ENCODE measurements around the gene C2CD3. TPM values are rescaled to one million over a fixed set of nuclear protein-coding genes. Genes with fewer than 3 reads are reported as not detected.

C2CD3 gene
- total and polyA plus RNA-seq, 2 of the 4 experiments (the other 2 are of a cell fraction), result 11.1 to 19.2 TPM

- ChIA-PET CTCF (no interaction called here), POLR2A (ENCODE audit: unreplicated experiment) (no interaction called here)
- Histone ChIP-seq H4K5ac (ENCODE audit: low read depth, low read length) (no peak overlapping the region), H4K20me1 (ENCODE audit: insufficient read depth, low read length) (peaks cover 3% of the 10 kb centered on the region; the same call in 1 of the 2 replicates), H3K79me1 (ENCODE audit: low read depth in 1 of 2, low read length in 2 of 2) (peaks cover 0 to 12% of the 10 kb centered on the region in 2 experiments; a peak in 2 of 4 replicates), H3K27ac (ENCODE audit: insufficient read depth, low read length) (no peak overlapping the region), H2BK20ac (ENCODE audit: low read depth, low read length) (no peak overlapping the region), H4K8ac (ENCODE audit: low read depth in 2 of 2, low read length in 2 of 2) (no peak overlapping the region), H2BK15ac (ENCODE audit: low read depth, low read length) (no peak overlapping the region), H3K9ac (ENCODE audit: low read depth, low read length) (no peak overlapping the region), H4K91ac (ENCODE audit: insufficient read depth, low read depth, low read length) (no peak overlapping the region), H3K18ac (ENCODE audit: low read depth, low read length) (no peak overlapping the region), H3K36me3 (ENCODE audit: control insufficient read depth, insufficient read depth, low read length) (peaks cover 2% of the 10 kb centered on the region; the same call in 1 of the 2 replicates), H2BK120ac (ENCODE audit: low read depth, low read length) (no peak overlapping the region), H2AK9ac (replicated peaks; ENCODE audit: low read depth, low read length, poor library complexity) (no peak overlapping the region), H2BK5ac (ENCODE audit: low read depth, low read length, poor library complexity, severe bottlenecking) (no peak overlapping the region), H2AFZ (replicated peaks; ENCODE audit: low read length, poor library complexity) (no peak overlapping the region), H3K56ac (ENCODE audit: extremely low read depth, insufficient read depth, low read length) (no peak overlapping the region), H3K27me3 (ENCODE audit: control insufficient read depth, insufficient read depth, low read length) (no peaks in the 10 kb centered on the region), H3K4me1 (ENCODE audit: control insufficient read depth, insufficient read depth, low read length) (peaks cover 26% of the 10 kb centered on the region), H3K14ac (replicated peaks; ENCODE audit: low read depth, low read length) (no peak overlapping the region), H3K9me3 (ENCODE audit: control insufficient read depth, insufficient read depth, low read length) (no peaks in the 10 kb centered on the region), H3K23ac (ENCODE audit: low read depth, low read length) (no peak overlapping the region), H3K9me1 (ENCODE audit: insufficient read depth, low read length) (peaks cover 17% of the 10 kb centered on the region), H3K4me2 (ENCODE audit: low read depth, low read length) (no peak overlapping the region), H3K4ac (ENCODE audit: low read depth, low read length) (no peak overlapping the region), H3K4me3 (ENCODE audit: insufficient read depth, low read depth, low read length) (no peak overlapping the region), H2AK5ac (ENCODE audit: low read depth, low read length) (no peak overlapping the region)
- TF ChIP-seq CHD1 (IDR thresholded peaks at IDR 0.05; ENCODE audit: low read depth, low read length) (no peak), MXI1 (IDR thresholded peaks at IDR 0.05; ENCODE audit: borderline replicate concordance, low read depth, low read length) (no peak), RAD21 (IDR thresholded peaks at IDR 0.05; ENCODE audit: low read length) (no peak), NFE2L2 (IDR thresholded peaks at IDR 0.05; ENCODE audit: low read depth, low read length) (no peak), MAFK (IDR thresholded peaks at IDR 0.05; ENCODE audit: low read depth, low read length) (no peak), MAZ (IDR thresholded peaks at IDR 0.05; ENCODE audit: borderline replicate concordance, low read depth, low read length) (no peak), CTCF (conservative IDR thresholded peaks at IDR 0.05; ENCODE audit: low read depth, low read length) (no peak), RCOR1 (IDR thresholded peaks at IDR 0.05; ENCODE audit: insufficient replicate concordance, low read length) (no peak), RFX5 (IDR thresholded peaks at IDR 0.05; ENCODE audit: low read depth, low read length) (no peak), FOS (IDR thresholded peaks at IDR 0.05; ENCODE audit: low read depth, low read length) (no peak), CEBPB (IDR thresholded peaks at IDR 0.05; ENCODE audit: low read depth, low read length) (no peak), USF2 (IDR thresholded peaks at IDR 0.05; ENCODE audit: low read depth, low read length) (no peak), POLR2A (IDR thresholded peaks at IDR 0.05; ENCODE audit: low read depth, low read length) (no peak), SMC3 (IDR thresholded peaks at IDR 0.05; ENCODE audit: low read depth, low read length) (no peak), ELK1 (IDR thresholded peaks at IDR 0.05; ENCODE audit: borderline replicate concordance, low read depth, low read length) (no peak), BHLHE40 (IDR thresholded peaks at IDR 0.05; ENCODE audit: low read depth, low read length) (no peak)
- 93% methylated on average over 6 of the region's 6 CpGs; no CpG with 5 or more reads in 1 of the 2 experiments for WGBS, 2 experiments (ENCODE audit: extremely low coverage in 2 of 2, insufficient read length in 1 of 2)
- dilution Hi-C loops (cut with HindIII; ENCODE audit: low sequenced_read_pairs, unreplicated experiment) (no loop called here), in situ Hi-C loops (cut with MboI; ENCODE audit: low sequenced_read_pairs) (no loop called here), intact Hi-C loops (cut with micrococcal nuclease) (no loop called here)
- no TSS peak for BruUV-seq (replicated peaks)
- ATAC-seq (ENCODE audit: low read depth) (no peak), DNase-seq (no peak)
Measured at GRCh38 chr11:74021998-74022397, 148.8 kb downstream of the C2CD3 start.
